Vagina (tissue), 2 donors: ENCODE data around the gene FBXO42. TPM values are rescaled to one million over a fixed set of nuclear protein-coding genes. Genes with fewer than 3 reads are reported as not detected.

ENCODE experiments used
- DNase-seq, 2 donors: peaks; one replicate each; pipeline ENCODE4 v3.0.0-alpha.2; 2017; ENCODE audit errors: extremely low spot score in 2 of 2
- H3K27ac ChIP-seq: fragments of 200-600 bp; sonication (generic); one replicate; pipeline ENCODE4 v1.5.1; 2019
- H3K27me3 ChIP-seq: fragments of 200-600 bp; sonication (generic); one replicate; pipeline ENCODE4 v1.5.1; 2019
- H3K36me3 ChIP-seq, 2 donors: fragments of 200-600 bp; sonication (generic); one replicate each; pipeline ENCODE4 v1.5.1; 2017 to 2019
- H3K4me1 ChIP-seq: fragments of 200-600 bp; sonication (generic); one replicate; pipeline ENCODE4 v1.5.1; 2019
- H3K4me3 ChIP-seq, 2 donors: fragments of 200-600 bp; sonication (generic); 1 replicate in 1 of 2; 2 replicates in 1 of 2; pipeline ENCODE4 v1.5.1; 2016 to 2019
- H3K9me3 ChIP-seq: fragments of 200-600 bp; sonication (generic); one replicate; pipeline ENCODE4 v1.5.1; 2019
- CTCF ChIP-seq, 3 experiments: fragments of 450-650 bp in 2 of 3; fragments of 200-600 bp in 1 of 3; sonication (generic) in 1 of 3; IDR thresholded peaks; one replicate each; pipeline ENCODE4 v1.5.1; 2017 to 2019; ENCODE audit warnings: antibody characterized with exemption in 3 of 3, mild to moderate bottlenecking in 2 of 3, moderate library complexity in 2 of 3
- POLR2A ChIP-seq, 2 donors: fragments of 450-650 bp; IDR thresholded peaks; one replicate each; pipeline ENCODE4 v1.6.1; 2017; ENCODE audit warnings: antibody characterized with exemption in 2 of 2, mild to moderate bottlenecking in 2 of 2, moderate library complexity in 2 of 2
- POLR2AphosphoS5 ChIP-seq, 2 donors: sonication (generic); formaldehyde crosslinking; IDR thresholded peaks; one replicate each; pipeline ENCODE4 v1.9.0; 2017; ENCODE audit warnings: antibody characterized with exemption in 2 of 2, mild to moderate bottlenecking in 2 of 2, low read depth in 1 of 2; ENCODE audit not compliant: insufficient read depth in 1 of 2
- intact Hi-C: fragments of 100-400 bp; cut with DNase I; formaldehyde crosslinking; loops from one replicate; pipeline ENCODE4 v1.15.1; 2023
- total RNA-seq: library from RNA; depleted of rRNA; stranded (reverse); fragments of >200 nt; gene quantifications from one replicate; pipeline ENCODE4 v1.2.3, GENCODE V29; 2016

The FBXO42 gene
- total RNA-seq, 1 donor from 2014 or later = 24.8 TPM

- peaks cover 20% of the 10 kb centered on the region for H3K4me1 ChIP-seq
- H3K36me3 ChIP-seq = no peaks in the 10 kb centered on the region
- H3K9me3 ChIP-seq = no peaks in the 10 kb centered on the region
- H3K27ac ChIP-seq = no peak overlapping the region
- no peaks in the 10 kb centered on the region for H3K27me3 ChIP-seq
- no peak for TF ChIP-seq POLR2AphosphoS5 (IDR thresholded peaks at IDR 0.05; ENCODE audit: insufficient read depth in 1 of 2, low read depth in 1 of 2)
- no peak for TF ChIP-seq POLR2A (IDR thresholded peaks at IDR 0.05)
- no peak for TF ChIP-seq CTCF (IDR thresholded peaks at IDR 0.05)
- DNase-seq = no peak
- intact Hi-C loops = no loop called here
- H3K4me3 ChIP-seq = no peak overlapping the region
These were observed 120.7 kb downstream of the FBXO42 start for GRCh38 chr1:16231331-16232315.

GRCh38 chr1:16230744-16231143 lies 121.5 kb downstream of the FBXO42 start:
- peaks cover 11% of the 10 kb centered on the region for H3K4me1 ChIP-seq
- TF ChIP-seq POLR2A (IDR thresholded peaks at IDR 0.05) = no peak
- no peak for TF ChIP-seq POLR2AphosphoS5 (IDR thresholded peaks at IDR 0.05; ENCODE audit: insufficient read depth in 1 of 2, low read depth in 1 of 2)
- no peak for TF ChIP-seq CTCF (IDR thresholded peaks at IDR 0.05)
- H3K27me3 ChIP-seq = no peaks in the 10 kb centered on the region
- no peak for DNase-seq
- no peaks in the 10 kb centered on the region for H3K36me3 ChIP-seq
- no peak overlapping the region for H3K4me3 ChIP-seq
- intact Hi-C loops = no loop called here
- no peaks in the 10 kb centered on the region for H3K9me3 ChIP-seq
- no peak overlapping the region for H3K27ac ChIP-seq

- no peak for TF ChIP-seq POLR2AphosphoS5 (IDR thresholded peaks at IDR 0.05; ENCODE audit: insufficient read depth in 1 of 2, low read depth in 1 of 2)
- no peak for TF ChIP-seq POLR2A (IDR thresholded peaks at IDR 0.05)
- TF ChIP-seq CTCF (IDR thresholded peaks at IDR 0.05) = no peak
- H3K36me3 ChIP-seq = no peaks in the 10 kb centered on the region
These were observed 122.1 kb downstream of the FBXO42 start for GRCh38 chr1:16229976-16230740.

DNA sequence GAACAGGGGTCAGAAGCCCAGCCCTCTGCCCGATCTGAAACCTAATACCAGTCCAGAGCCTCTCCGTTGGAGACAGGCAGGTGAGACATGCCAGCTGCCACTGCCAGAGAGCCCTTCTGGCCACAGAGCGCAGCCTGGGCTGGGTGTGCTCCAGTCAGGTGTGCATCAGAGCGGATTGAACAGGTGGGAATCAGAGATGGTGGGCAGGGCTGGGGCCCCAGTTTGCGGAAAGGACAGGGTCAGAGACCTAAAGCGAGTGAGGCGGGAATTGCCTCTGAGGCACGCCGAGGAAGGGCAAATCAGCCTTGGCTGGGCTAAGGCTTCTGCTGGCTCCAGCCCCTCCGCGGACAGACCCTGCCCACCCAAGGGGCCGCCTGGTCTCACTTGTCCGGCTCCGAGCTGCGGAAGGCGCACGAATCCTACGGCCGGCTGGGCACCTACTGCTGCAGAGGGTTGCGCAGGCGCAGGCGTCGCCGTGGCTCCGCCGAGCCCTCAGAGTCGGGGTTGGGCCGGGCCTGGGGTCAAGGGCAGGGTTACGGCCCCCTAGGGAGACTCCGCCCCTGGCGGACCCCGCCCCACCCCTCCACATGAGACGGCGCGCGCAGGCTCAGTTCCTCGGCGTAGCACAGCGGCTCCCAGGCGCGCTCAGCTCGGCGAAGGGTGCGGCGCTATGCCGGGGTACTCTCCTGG lies 125.6 kb downstream of the FBXO42 start:
- intact Hi-C loops = no loop called here
- DNase-seq = no peak
- no peak overlapping the region for H3K27ac ChIP-seq

More at GRCh38 chr1:16229976-16230740, 122.1 kb downstream of the FBXO42 start:
- DNase-seq = no peak
- intact Hi-C loops = no loop called here
- no peak overlapping the region for H3K4me3 ChIP-seq
- H3K9me3 ChIP-seq = no peaks in the 10 kb centered on the region
- H3K4me1 ChIP-seq = peaks cover 7% of the 10 kb centered on the region
- no peaks in the 10 kb centered on the region for H3K27me3 ChIP-seq
- no peak overlapping the region for H3K27ac ChIP-seq

More for the DNA sequence above, 125.6 kb downstream of the FBXO42 start:
- Histone ChIP-seq H3K9me3 (no peaks in the 10 kb centered on the region), H3K4me1 (peaks cover 7% of the 10 kb centered on the region), H3K4me3 (peak overlapping the region; percentile 2 to 8), H3K36me3 (no peaks in the 10 kb centered on the region), H3K27me3 (no peaks in the 10 kb centered on the region)
- TF ChIP-seq POLR2A (IDR thresholded peaks at IDR 0.05) (no peak), POLR2AphosphoS5 (IDR thresholded peaks at IDR 0.05; ENCODE audit: insufficient read depth in 1 of 2, low read depth in 1 of 2) (no peak), CTCF (IDR thresholded peaks at IDR 0.05) (no peak)
